GM13977 (cell line): Measurements from ENCODE around the gene MMP7.

Source experiments
- DNase-seq: peaks from one replicate; pipeline ENCODE4 v3.0.0; 2012; ENCODE audit warnings: low spot score
- CTCF ChIP-seq: IDR thresholded peaks from 2 replicates; pipeline ENCODE4 v1.5.1; 2012; ENCODE audit warnings: mild to moderate bottlenecking, control low read depth; ENCODE audit not compliant: insufficient read depth; ENCODE audit errors: extremely low read depth, missing control alignments
- in situ Hi-C: fragments of 300-500 bp; cut with MboI; formaldehyde crosslinking; loops from one replicate; pipeline ENCODE4 v1.12.0; 2022; ENCODE audit warnings: low sequenced_read_pairs, low pct_unique_long_range_greater_than_20kb, mixed read lengths, inconsistent platforms; ENCODE audit not compliant: unreplicated experiment

MMP7 gene

DNA sequence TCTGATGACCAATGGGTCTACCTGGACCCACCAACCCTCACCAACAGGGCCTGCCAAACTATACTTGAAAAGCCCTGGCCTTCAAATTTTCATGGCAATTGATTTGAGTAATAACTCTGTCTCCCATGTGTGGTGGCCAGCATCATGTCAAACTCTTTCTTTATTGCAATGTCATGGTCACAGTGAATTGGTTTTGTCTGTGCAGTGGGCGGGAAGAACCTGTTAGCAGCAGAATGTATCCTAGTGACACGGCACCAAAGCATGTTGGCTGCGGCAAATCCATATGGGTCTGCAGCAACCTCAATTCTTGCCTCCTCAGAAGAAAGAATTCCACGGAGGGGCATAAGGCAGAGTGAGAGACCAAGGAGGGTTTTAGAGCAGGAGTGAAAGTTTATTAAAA is 58.4 kb downstream of the MMP7 start:
- in situ Hi-C loops: no loop called here
- no peak for DNase-seq
- no peak for TF ChIP-seq CTCF

DNA sequence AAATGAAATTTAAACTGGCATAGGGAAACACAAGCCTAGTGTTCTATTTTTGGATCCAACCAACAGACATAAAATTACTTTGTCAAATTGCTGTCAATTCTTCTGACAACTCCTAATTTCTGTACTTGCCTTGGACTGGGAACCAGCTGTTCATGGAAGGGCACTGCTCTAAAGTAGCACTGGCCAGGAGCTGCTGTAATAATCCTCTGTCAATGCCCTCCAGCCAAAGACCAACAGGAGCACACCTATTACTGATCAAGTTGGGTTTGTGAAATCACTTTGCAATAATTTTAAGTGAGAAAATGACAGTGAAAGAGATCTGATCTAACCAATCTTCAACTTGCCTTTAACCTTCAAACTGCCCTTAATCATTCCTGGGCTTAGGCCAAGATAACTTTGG is 59.1 kb downstream of the MMP7 start:
- DNase-seq: no peak
- in situ Hi-C loops: no loop called here
- no peak for TF ChIP-seq CTCF
